Karpas-422 (cell line): ENCODE results near the gene FNDC7. TPM values are rescaled to one million over a fixed set of nuclear protein-coding genes. Genes with fewer than 3 reads are reported as not detected.
A peak's percentile ranks its signal among the peaks of the same experiment; 100 is the strongest.

ENCODE experiments used
- DNase-seq: peaks from one replicate; pipeline ENCODE4 v3.0.0-alpha.2; 2015
- H2AFZ ChIP-seq: fragments of 200-600 bp; sonication (generic); 2 replicates; pipeline ENCODE4 v1.6.1; 2014; ENCODE audit warnings: antibody characterized with exemption, low read length, mixed read lengths
- H3K27ac ChIP-seq: fragments of 200-600 bp; sonication (generic); 2 replicates; pipeline ENCODE4 v1.5.1; 2014; ENCODE audit warnings: mild to moderate bottlenecking, low read length, moderate library complexity
- H3K27me3 ChIP-seq: fragments of 200-600 bp; sonication (generic); 2 replicates; pipeline ENCODE4 v1.6.1; 2014; ENCODE audit warnings: low read length, mixed read lengths
- H3K36me3 ChIP-seq: fragments of 200-600 bp; sonication (generic); 2 replicates; pipeline ENCODE4 v1.6.1; 2014; ENCODE audit warnings: low read length, mixed read lengths; ENCODE audit not compliant: insufficient read depth
- H3K4me1 ChIP-seq: fragments of 200-600 bp; sonication (generic); 2 replicates; pipeline ENCODE4 v1.6.1; 2014; ENCODE audit warnings: mild to moderate bottlenecking, low read length, mixed read lengths
- H3K4me2 ChIP-seq: fragments of 200-600 bp; sonication (generic); 2 replicates; pipeline ENCODE4 v1.6.1; 2014; ENCODE audit warnings: low read length, low read depth, mild to moderate bottlenecking; ENCODE audit not compliant: poor library complexity, severe bottlenecking
- H3K4me3 ChIP-seq: fragments of 200-600 bp; sonication (generic); 2 replicates; pipeline ENCODE4 v1.5.1; 2014; ENCODE audit warnings: mild to moderate bottlenecking, antibody characterized with exemption, low read length, mixed read lengths
- H3K79me2 ChIP-seq: fragments of 200-600 bp; sonication (generic); 2 replicates; pipeline ENCODE4 v1.6.1; 2014; ENCODE audit warnings: mild to moderate bottlenecking, low read length, mixed read lengths
- H3K9ac ChIP-seq: fragments of 200-600 bp; sonication (generic); 2 replicates; pipeline ENCODE4 v1.6.0; 2014; ENCODE audit warnings: low read length
- H3K9me2 ChIP-seq: fragments of 200-600 bp; sonication (generic), shearing (Covaris generic); replicated peaks from 2 replicates; pipeline ENCODE4 v1.6.0; 2014; ENCODE audit warnings: mild to moderate bottlenecking, low read length, moderate library complexity; ENCODE audit not compliant: insufficient read depth
- H3K9me3 ChIP-seq: fragments of 300-700, 200-600 bp; sonication (generic); 2 replicates; pipeline ENCODE4 v1.6.1; 2014; ENCODE audit warnings: low read length, mixed read lengths
- H4K20me1 ChIP-seq: fragments of 200-600 bp; sonication (generic); 2 replicates; pipeline ENCODE4 v1.6.1; 2014; ENCODE audit warnings: mild to moderate bottlenecking, antibody characterized with exemption, low read length, low read depth; ENCODE audit not compliant: insufficient read depth
- total RNA-seq: library from RNA; depleted of rRNA; stranded (reverse); fragments of >200 nt; shearing (Covaris generic); gene quantifications from 2 replicates; pipeline ENCODE4 v1.2.3, GENCODE V29; 2014; ENCODE audit warnings: low replicate concordance

The FNDC7 gene
- total RNA-seq, 1 experiment from 2014 or later = 2.9 TPM

DNA sequence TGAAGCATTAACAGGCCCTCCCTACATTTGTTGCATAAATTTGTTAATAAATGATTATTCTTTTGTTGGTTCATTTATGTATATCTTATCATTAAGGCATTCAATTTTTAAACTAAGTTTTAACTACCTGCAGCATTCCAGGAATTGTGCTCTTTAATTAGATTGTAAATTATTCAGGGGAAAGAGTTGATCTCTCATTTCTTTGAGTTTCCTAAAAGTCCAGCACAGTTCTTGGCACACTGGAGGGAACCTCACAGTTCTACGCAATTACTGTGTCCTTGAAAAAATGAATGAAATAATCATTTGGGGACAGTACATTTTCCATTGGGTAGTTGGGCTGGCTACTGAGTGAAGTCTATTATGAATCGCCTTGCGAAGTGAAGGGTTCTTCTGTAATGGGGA lies 33.3 kb downstream of the FNDC7 start:
- H4K20me1 ChIP-seq = no peaks in the 10 kb centered on the region
- peaks cover 43% of the 10 kb centered on the region for H3K79me2 ChIP-seq
- H3K9me3 ChIP-seq = no peaks in the 10 kb centered on the region
- H3K9me2 ChIP-seq = no peaks in the 10 kb centered on the region
- DNase-seq = no peak
- no peaks in the 10 kb centered on the region for H3K27me3 ChIP-seq
- no peak overlapping the region for H3K4me3 ChIP-seq
- 0 out of 2 replicates have a peak, but pooled peaks cover 7% of the 10 kb centered on the region for H3K36me3 ChIP-seq
- peaks cover 10% of the 10 kb centered on the region for H3K4me1 ChIP-seq
- no peak overlapping the region for H3K4me2 ChIP-seq
- H3K27ac ChIP-seq = no peak overlapping the region
- peak overlapping the region; percentile 55; the same call in 1 of the 2 replicates for H2AFZ ChIP-seq
- H3K9ac ChIP-seq = no peak overlapping the region; the same call in 1 of the 2 replicates

DNA sequence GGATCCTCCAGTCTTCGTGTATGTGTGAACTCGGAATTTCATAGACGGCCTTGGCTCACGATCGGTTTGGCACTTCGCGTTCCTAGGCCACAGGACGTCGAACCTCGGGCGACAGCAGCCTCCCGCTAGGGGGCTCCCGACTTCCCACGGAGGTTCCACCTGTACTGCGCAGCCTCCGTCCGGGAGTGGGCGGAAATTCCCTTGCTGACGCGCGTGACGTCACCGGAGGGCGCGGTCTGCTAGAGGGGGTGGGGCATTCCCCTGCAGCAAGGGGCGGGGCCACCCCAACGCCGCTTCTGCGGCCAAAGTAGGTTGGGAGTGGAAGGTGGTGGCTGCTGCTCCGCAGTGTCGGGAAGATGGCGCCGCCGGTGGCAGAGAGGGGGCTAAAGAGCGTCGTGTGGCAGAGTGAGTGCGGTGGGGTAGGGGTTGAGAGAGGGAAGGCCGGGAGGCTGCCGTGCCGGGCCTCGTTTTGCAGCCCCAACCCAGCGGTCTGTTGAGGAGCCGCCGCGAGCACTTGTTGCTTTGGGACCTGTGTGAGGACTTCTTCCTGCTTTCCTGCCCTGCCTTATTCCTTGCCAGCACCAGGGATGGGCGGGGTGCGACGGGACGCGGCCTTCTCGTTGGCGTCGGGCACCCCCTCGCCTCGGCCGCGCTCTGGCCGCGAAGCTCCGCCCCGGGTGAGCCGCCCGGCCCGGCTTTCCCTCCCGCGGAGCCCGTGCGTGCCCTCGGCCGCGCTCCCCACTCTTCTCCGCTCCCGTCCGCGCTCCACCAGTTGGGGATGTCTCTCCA lies 33.9 kb downstream of the FNDC7 start, which contains the start of gene STXBP3:
STXBP3 (plus strand) TSS at position 293 of the 789 bp plus-strand sequence; CDS start at position 357, 64 bp downstream.
- H4K20me1 ChIP-seq = no peaks in the 10 kb centered on the region
- H3K79me2 ChIP-seq = peaks cover 46% of the 10 kb centered on the region
- peaks cover 8% of the 10 kb centered on the region; the same call in 1 of the 2 replicates for H3K36me3 ChIP-seq
- peak; percentile 99 for DNase-seq
- H3K27ac ChIP-seq = peak within 1 kb of the TSS; percentile 62; the same call in 1 of the 2 replicates
- no peaks in the 10 kb centered on the region for H3K9me3 ChIP-seq
- H3K27me3 ChIP-seq = no peaks in the 10 kb centered on the region
- H3K4me1 ChIP-seq = peaks cover 8% of the 10 kb centered on the region
- H3K4me3 ChIP-seq = peak within 1 kb of the TSS; percentile 93
- H3K9me2 ChIP-seq = no peaks in the 10 kb centered on the region
- peak within 1 kb of the TSS; percentile 89 for H3K4me2 ChIP-seq
- peak within 1 kb of the TSS; percentile 55 for H2AFZ ChIP-seq
- H3K9ac ChIP-seq = peak within 1 kb of the TSS; percentile 93

DNA sequence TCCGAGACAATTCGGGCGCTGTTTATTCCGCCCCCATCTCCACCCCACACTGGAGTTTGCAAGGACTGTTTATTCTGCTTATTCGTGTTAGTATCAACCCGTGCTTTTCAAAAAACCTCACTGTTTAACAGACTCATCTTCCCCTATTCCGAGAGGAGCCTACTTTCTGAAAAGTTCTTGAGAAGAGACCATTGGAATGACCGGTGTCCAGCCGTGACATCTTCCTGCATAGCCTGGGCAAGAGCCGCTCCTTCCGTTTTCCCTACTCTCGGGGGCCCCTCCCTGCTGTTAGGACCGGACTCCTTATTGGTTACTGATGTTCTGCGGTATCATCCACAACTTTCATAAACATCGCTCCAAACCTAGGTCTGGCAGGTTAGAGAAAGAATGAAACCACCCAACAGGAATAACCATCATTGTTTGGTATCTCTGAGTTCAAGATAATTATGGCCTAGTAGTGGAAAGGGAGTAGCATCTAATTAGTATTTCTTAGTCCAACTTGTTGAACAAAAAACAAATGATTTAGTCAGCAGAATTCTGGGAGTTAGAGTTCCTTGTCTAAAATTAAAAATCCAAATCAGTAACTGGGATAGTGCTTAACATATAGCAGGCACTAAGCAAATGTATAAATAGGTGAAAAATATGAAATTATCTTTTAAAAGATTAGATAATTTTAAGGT lies 34.6 kb downstream of the FNDC7 start:
- no peaks in the 10 kb centered on the region for H3K9me3 ChIP-seq
- H3K9me2 ChIP-seq = no peaks in the 10 kb centered on the region
- no peaks in the 10 kb centered on the region for H3K27me3 ChIP-seq
- peak overlapping the region; percentile 89 for H3K4me2 ChIP-seq
- H4K20me1 ChIP-seq = no peaks in the 10 kb centered on the region
- H3K36me3 ChIP-seq = peaks cover 14% of the 10 kb centered on the region; the same call in 1 of the 2 replicates
- peak overlapping the region; percentile 62; the same call in 1 of the 2 replicates for H3K27ac ChIP-seq
- peak overlapping the region; percentile 93 for H3K9ac ChIP-seq
- peak overlapping the region; percentile 51 for H2AFZ ChIP-seq
- peak; percentile 78 for DNase-seq
- H3K4me1 ChIP-seq = peaks cover 8% of the 10 kb centered on the region
- peak overlapping the region; percentile 93 for H3K4me3 ChIP-seq
- H3K79me2 ChIP-seq = peaks cover 53% of the 10 kb centered on the region

DNA sequence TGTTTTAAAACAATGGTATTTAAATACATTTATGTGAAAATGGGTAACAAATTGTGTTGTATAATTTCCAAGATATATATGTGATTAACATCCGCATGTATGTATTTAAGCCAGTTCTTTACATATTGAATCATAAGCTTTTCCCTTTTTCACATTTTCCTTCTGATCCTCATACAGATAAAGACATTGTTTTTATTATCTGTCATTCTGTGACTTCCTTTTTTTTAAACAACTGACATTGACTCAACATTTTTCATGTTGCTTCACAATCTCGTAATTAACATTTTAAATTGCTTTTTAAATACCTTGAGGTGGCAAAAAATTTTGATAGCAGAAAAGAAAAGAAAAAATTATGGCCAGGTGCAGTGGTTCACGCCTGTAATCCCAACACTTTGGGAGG lies 35.2 kb downstream of the FNDC7 start:
- Histone ChIP-seq H4K20me1 (no peaks in the 10 kb centered on the region), H3K27me3 (no peaks in the 10 kb centered on the region), H3K9ac (peak overlapping the region; percentile 93), H3K79me2 (peaks cover 59% of the 10 kb centered on the region), H3K4me2 (peak overlapping the region; percentile 89), H3K9me3 (no peaks in the 10 kb centered on the region), H3K9me2 (no peaks in the 10 kb centered on the region), H3K36me3 (peaks cover 19% of the 10 kb centered on the region; the same call in 1 of the 2 replicates), H3K27ac (no peak overlapping the region), H3K4me3 (peak overlapping the region; percentile 93), H3K4me1 (peaks cover 8% of the 10 kb centered on the region), H2AFZ (no peak overlapping the region)
- no peak for DNase-seq

DNA sequence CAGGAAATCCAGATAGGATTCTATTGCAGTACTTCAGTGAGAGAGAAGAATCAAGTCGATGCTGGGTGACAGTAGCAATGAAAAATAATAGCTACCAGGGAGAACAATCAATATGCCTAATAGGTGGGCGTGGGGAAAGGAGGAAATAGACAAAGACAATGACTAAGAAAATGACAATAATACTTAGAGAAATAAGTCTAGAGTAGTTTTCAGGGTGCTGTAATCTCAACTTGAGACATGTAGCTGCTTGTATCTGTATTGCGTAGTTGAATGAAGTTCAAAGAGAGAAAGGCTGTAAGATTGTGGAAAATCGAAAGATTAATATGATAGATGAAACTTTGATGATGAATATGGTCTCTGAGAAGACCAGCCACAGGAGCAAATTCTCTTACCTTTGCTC lies 36.4 kb downstream of the FNDC7 start:
- peaks cover 28% of the 10 kb centered on the region; the same call in 1 of the 2 replicates for H3K36me3 ChIP-seq
- H3K27ac ChIP-seq = no peak overlapping the region
- no peak for DNase-seq
- H3K9ac ChIP-seq = no peak overlapping the region
- peak overlapping the region; percentile 11 for H3K4me2 ChIP-seq
- no peaks in the 10 kb centered on the region for H3K9me2 ChIP-seq
- H2AFZ ChIP-seq = no peak overlapping the region
- H3K9me3 ChIP-seq = no peaks in the 10 kb centered on the region
- no peaks in the 10 kb centered on the region for H3K27me3 ChIP-seq
- H3K4me1 ChIP-seq = peaks cover 8% of the 10 kb centered on the region
- peaks cover 60% of the 10 kb centered on the region for H3K79me2 ChIP-seq
- no peaks in the 10 kb centered on the region for H4K20me1 ChIP-seq
- H3K4me3 ChIP-seq = no peak overlapping the region

DNA sequence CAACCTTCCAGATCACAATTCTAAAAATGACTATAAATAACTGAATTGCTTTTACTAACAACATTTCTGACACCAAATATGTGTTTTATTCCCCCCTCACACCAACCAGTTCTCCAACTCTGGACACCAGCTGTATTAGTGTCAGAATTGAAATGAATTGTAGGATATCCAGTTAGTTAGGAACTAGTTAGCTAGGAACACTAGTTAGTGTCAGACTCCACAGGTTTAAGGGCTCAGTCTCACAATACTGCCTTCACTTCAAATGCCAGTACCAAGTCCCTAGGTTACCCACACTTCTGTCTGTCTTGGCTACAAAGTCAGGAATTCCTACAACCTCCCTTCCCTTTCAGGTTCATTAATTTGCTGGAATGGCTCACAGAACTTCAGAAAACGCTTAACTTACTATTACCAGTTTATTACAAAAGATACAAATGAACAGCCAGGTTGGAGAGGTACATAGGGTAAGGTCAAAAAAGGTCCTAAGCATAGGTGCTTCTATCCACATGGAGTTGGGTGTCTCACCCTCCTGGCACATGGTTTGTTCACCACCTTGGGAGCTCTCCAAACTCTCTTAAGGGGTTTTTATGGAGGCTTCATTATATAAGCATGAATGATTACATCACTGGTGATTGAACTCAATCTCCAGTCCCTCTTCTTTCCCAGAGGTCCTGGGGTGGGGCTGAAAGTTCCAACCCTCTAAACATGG lies 37.9 kb downstream of the FNDC7 start:
- Histone ChIP-seq H4K20me1 (no peaks in the 10 kb centered on the region), H3K4me1 (peaks cover 8% of the 10 kb centered on the region), H3K9ac (no peak overlapping the region), H3K9me3 (no peaks in the 10 kb centered on the region), H3K9me2 (no peaks in the 10 kb centered on the region), H2AFZ (no peak overlapping the region), H3K27ac (no peak overlapping the region), H3K27me3 (no peaks in the 10 kb centered on the region), H3K36me3 (peaks cover 43% of the 10 kb centered on the region; the same call in 1 of the 2 replicates), H3K4me3 (no peak overlapping the region), H3K79me2 (peaks cover 73% of the 10 kb centered on the region), H3K4me2 (no peak overlapping the region)
- no peak for DNase-seq

DNA sequence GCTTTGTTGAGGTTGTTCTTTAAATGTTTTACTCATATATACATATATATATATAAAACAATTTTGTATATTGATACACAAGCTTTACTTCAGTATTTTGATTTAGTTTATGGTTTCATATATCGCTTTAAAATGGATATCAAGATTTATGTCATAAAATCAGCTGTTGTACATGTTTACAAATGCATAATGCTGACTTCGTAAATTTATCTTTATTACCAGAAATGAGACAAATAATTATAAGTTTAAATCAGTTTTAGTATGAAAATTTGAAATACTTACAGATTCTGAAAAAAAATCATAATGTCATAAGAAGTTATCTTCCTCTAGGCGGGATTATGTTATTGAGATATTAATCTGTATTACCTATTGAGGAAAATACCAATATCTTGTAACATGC lies 40.7 kb downstream of the FNDC7 start:
- no peak for DNase-seq
- H3K27ac ChIP-seq = no peak overlapping the region
- no peaks in the 10 kb centered on the region for H3K9me2 ChIP-seq
- no peaks in the 10 kb centered on the region for H4K20me1 ChIP-seq
- no peaks in the 10 kb centered on the region for H3K9me3 ChIP-seq
- H3K4me3 ChIP-seq = no peak overlapping the region
- H3K4me2 ChIP-seq = no peak overlapping the region
- no peaks in the 10 kb centered on the region; the same call in 1 of the 2 replicates for H3K4me1 ChIP-seq
- H3K27me3 ChIP-seq = no peaks in the 10 kb centered on the region
- H3K79me2 ChIP-seq = peaks cover 68% of the 10 kb centered on the region
- H3K36me3 ChIP-seq = peaks cover 60% of the 10 kb centered on the region; the same call in 1 of the 2 replicates
- H2AFZ ChIP-seq = no peak overlapping the region
- no peak overlapping the region for H3K9ac ChIP-seq
